ENCODE results near the gene UBE2J2.

GRCh38 chr1:1204425-1204920, 69.2 kb downstream of the UBE2J2 start:
- TF ChIP-seq CTCF (conservative IDR thresholded peaks at IDR 0.05) (no peak), EZH2 (IDR thresholded peaks at IDR 0.05; ENCODE audit: low read depth) (no peak)

All from PC-9 (cell line).